Tibial nerve (tissue), 3 donors: ENCODE results near the gene PTPRD.

Source experiments
- POLR2A ChIP-seq, 2 donors: fragments of 450-650 bp; IDR thresholded peaks; one replicate each; pipeline ENCODE4 v1.6.1; 2017; ENCODE audit warnings: antibody characterized with exemption in 2 of 2, mild to moderate bottlenecking in 2 of 2, moderate library complexity in 2 of 2
- TF ChIP-seq, protein P1 (sequence below), 5 experiments: fragments of 200-600 bp in 3 of 5; fragments of 450-650 bp in 2 of 5; sonication (generic) in 3 of 5; IDR thresholded peaks; one replicate each; pipeline ENCODE4 v1.5.1; 2016 to 2019; ENCODE audit warnings: antibody characterized with exemption in 5 of 5, mild to moderate bottlenecking in 3 of 5, moderate library complexity in 2 of 5

DNA sequence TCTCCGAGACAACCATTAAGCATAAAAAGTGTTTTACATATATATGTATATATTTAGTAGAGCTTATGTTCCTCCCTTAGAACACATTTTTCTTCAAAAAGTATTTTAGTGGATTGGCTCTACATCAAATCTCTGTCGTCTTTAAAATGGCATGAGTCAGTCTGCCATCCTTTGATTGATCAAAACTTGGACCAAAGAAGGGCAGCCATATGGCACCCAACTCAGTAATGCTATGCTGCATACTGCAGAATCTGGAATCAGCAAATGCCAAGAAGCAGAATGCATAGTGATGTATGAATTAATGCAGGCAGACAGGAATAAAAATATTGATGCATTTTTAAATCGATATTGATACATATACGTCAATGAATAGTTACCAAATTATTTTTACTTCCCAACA lies 1074.4 kb downstream of the PTPRD start:
- TF ChIP-seq, protein P1, sequence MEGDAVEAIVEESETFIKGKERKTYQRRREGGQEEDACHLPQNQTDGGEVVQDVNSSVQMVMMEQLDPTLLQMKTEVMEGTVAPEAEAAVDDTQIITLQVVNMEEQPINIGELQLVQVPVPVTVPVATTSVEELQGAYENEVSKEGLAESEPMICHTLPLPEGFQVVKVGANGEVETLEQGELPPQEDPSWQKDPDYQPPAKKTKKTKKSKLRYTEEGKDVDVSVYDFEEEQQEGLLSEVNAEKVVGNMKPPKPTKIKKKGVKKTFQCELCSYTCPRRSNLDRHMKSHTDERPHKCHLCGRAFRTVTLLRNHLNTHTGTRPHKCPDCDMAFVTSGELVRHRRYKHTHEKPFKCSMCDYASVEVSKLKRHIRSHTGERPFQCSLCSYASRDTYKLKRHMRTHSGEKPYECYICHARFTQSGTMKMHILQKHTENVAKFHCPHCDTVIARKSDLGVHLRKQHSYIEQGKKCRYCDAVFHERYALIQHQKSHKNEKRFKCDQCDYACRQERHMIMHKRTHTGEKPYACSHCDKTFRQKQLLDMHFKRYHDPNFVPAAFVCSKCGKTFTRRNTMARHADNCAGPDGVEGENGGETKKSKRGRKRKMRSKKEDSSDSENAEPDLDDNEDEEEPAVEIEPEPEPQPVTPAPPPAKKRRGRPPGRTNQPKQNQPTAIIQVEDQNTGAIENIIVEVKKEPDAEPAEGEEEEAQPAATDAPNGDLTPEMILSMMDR (IDR thresholded peaks at IDR 0.05) = no peak
- TF ChIP-seq POLR2A (IDR thresholded peaks at IDR 0.05) = no peak
